Glomerular endothelial cell (primary cell): ENCODE results near the gene DNASE1L2. TPM values are rescaled to one million over a fixed set of nuclear protein-coding genes. Genes with fewer than 3 reads are reported as not detected.

ENCODE experiments used
- DNase-seq: peaks from one replicate; pipeline ENCODE4 v3.0.0-alpha.2; 2011; ENCODE audit warnings: low read depth, low spot score; ENCODE audit errors: extremely low read depth
- total RNA-seq: library from RNA; depleted of rRNA; stranded (reverse); fragments of >200 nt; gene quantifications from 2 replicates; pipeline ENCODE4 v1.2.3, GENCODE V29; 2015

The DNASE1L2 gene
- total RNA-seq, 1 donor from 2014 or later, result 0.82 TPM

- DNase-seq, result peak; percentile 84
Measured at GRCh38 chr16:2223221-2223941, 12.9 kb upstream of the DNASE1L2 start, which contains the start of gene E4F1. TSS of gene E4F1 (plus strand) at chr16:2223591. CDS start at chr16:2223614, 23 bp downstream.

DNA sequence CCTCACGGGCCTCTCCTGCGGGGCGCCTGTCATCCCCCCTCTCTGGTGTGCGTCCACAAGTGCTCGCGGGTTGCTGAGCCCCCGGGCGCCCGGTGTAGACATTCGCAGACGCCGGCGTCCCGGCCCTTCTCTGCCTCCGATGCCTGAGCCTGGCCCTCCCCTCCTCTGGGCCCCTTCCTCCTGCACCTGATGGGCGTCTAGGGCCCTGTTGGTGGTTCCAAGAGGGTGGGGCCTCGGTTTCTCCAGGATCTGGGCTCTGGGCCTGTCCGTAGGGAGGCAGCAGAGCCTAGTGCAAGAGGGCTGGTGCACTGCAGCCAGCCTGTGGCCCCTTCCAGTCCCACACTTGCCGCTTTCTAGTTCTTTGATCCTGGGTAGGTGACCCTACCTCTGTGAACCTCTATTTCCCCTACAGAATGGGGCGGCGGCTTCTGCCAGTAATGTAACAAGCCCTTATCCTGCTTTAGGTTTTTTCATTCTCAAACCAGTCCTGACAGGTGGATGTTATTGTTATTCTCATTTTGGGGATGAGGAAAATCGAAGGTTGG is 12.2 kb upstream of the DNASE1L2 start:
- no peak for DNase-seq

DNA sequence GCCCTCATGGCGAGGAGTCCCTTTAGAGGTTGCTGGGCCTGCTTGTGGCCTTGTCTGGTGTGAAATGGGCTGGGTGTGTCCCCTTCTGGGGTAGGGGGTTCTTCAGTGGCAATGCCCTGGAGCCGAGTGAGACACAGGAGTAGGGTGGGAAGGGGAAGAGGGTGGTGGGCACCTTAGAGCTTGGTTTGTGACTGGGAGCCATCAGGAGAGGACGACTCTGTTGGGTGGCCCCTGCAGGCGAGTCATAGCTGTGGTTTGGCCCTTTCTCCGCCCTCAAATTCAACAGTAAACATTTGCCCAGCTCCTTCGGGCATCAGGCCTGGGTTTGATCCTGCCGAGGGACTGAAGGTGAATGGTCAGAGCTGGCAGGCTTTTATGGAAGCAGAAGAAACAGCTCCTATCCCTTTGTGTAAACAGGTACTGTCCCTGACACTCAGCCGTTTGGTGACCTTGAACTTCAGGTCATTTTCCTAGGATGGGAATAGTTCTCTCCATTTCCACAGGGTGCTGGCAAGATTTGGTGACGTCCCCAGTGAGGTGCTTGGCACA is 9.9 kb upstream of the DNASE1L2 start:
- DNase-seq, result no peak

- no peak for DNase-seq
Measured at GRCh38 chr16:2226918-2227317, 9.3 kb upstream of the DNASE1L2 start.

- DNase-seq, result no peak
Measured at GRCh38 chr16:2228161-2228824, 8.0 kb upstream of the DNASE1L2 start.

- DNase-seq, result no peak
Measured at GRCh38 chr16:2229091-2229490, 7.2 kb upstream of the DNASE1L2 start.

DNA sequence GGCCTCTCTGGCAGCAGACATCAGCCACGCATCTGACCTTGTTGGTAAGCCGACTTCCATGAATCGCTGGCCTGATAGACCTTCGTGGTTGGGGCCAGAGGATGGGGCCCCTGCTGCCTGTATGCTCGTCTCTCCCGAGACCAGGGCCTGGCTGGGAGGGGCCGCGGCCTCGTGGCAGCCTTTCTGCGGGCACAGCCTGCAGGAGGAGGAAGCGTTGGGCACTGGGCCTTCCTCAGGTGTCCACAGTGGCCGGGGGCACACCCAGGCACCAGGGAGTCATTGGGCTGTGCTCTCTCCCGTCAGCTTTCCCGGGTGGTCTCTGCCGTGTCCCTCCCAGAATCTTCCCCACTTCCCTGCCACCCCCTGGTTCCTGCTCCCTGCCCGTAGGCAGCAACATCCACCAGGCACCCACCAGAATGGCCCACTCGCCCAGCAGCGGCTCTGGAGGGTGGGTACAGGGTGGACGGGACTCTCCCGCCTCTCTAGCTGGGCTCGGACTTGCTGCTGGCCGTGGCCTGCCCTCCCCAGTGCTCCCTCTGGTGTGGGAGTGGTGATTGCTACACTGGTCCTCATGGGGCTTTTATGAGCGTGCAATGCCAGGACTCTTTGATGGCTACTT is 6.5 kb upstream of the DNASE1L2 start:
- no peak for DNase-seq

- DNase-seq, result no peak
Measured at GRCh38 chr16:2230376-2230775, 5.9 kb upstream of the DNASE1L2 start.

DNA sequence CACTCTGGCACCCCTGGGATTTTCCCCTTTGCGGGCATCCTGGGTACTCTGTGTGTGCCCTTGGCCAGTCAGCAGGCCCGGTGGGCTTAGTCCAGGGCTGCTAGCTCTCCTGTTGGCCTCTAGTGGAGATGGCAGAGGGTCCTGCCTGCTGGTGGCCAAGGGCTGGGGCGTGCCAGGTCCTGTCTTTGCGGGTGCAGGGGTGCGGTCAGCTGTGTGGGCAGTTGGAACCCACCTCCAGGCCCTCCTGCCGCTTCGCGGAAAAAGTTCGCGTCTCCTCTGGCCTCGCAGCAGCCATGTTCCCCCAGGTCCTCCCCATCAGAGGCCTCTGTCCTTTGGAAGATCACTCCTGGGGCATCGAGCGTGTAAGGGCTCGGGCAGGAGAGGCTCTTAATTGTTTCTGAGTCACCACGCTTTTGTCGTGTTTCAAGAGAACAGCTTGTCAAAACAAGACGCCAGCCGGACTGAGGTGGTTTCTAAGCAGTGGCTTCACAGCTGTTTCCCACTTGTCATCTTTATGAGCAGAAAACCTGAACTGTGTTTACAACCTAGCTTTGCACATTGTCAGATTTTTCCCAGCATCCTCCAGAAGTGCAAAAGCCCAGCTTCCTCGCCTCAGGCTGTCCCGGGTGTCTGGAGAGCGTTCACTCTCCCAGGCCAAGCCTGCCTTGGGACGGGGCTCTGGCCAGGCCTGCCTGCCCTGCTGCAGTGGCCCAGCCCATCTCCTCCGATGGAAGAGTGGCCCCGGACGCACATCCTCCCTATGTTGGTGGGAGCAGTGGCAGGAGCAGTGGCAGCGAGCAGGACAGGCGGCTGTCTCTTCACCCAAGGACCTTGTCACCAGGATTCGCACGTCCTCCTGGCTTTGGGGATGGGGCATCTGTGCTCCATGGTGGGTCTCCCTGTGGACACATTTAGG is 5.0 kb upstream of the DNASE1L2 start:
- DNase-seq, result no peak

DNA sequence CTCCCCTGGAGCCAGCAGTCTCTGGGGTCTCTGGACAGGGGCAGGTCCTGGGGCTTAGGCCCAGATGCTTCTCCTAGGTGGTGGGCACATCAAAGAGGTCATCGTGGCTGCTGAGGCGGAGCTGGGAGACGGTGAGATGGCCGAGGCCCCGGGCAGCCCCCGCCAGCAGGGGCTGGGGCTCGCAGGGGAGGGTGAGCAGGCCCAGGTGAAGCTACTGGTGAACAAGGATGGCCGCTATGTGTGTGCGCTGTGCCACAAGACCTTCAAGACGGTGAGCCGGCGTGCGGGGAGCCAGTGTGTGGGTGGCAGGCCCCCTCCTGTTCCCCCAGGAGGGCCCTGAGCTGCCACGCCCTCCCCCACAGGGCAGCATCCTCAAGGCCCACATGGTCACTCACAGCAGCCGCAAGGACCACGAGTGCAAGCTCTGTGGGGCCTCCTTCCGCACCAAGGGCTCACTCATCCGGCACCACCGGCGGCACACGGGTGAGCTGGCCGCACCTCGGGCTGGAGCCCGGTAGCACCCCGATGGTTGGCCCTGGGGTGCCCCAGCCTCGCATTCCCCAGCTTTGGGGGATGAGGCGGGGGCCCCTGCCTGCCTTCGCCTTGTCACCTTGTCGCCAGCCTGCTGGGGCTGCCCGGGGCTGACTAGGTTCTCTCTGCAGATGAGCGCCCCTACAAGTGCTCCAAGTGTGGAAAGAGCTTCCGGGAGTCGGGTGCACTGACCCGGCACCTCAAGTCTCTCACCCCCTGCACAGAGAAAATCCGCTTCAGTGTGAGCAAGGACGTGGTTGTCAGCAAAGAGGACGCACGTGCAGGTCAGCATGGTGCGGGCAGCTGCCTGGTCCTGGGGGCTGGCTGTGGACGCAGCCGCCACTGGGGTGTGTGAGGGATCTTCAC is 3.9 kb upstream of the DNASE1L2 start:
- DNase-seq, result no peak

DNA sequence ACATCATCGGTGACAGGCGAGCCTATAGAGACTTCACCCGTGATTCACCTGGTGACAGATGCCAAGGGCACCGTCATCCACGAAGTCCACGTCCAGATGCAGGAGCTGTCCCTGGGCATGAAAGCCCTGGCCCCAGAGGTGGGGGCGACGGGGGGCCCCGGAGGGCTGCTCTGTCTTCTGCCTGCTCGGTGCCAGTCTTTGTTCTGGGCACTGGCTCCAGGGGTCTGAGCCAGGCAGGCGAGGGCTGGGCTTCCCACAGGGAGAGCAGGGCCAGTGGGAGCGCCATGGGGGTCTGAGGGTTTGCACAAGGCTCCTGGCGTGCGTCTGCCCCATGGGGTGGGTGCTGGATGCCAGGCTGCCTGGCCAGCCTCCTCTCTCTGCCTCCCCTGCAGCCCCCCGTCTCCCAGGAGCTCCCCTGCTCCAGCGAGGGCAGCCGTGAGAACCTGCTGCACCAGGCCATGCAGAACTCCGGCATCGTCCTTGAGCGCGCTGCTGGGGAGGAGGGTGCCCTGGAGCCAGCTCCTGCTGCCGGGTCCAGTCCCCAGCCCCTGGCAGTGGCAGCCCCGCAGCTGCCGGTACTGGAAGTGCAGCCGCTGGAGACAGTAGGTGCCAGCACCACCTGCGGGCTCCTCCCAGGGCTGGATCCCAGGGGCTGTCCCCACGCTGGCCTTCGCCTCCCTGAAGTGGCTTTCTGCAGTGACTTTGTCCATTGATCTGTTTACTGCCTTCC is 3.0 kb upstream of the DNASE1L2 start:
- DNase-seq, result no peak

DNA sequence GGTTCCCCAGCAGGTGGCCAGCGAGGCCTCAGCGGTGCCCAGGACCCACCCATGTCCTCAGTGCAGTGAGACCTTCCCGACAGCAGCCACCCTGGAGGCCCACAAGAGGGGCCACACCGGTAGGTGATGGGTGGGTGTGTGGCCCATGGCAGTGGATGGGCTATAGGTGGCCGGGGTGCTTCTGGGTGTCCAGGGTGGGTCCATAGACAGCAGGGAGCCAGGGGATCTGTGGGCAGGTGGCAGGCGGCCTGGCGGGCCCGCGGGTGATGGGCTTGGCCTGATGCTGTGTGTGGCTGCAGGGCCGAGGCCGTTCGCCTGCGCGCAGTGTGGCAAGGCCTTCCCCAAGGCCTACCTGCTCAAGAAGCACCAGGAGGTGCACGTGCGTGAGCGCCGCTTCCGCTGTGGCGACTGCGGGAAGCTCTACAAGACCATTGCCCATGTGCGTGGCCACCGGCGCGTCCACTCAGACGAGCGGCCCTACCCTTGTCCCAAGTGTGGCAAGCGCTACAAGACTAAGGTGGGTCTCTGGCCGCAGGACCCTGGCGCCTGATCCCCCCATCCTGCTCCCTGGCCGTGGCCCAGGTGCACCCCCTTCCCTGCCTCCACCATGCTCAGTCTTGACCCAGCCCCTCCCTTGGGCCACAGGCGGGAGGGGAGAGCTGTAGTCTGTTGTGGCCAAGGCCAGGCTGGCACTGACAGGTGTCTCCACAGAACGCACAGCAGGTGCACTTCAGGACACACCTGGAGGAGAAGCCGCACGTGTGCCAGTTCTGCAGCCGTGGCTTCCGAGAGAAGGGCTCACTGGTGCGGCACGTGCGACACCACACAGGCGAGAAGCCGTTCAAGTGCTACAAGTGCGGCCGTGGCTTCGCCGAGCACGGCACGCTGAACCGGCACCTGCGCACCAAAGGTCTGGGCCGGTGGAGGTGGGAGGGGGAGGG is 2.1 kb upstream of the DNASE1L2 start:
- no peak for DNase-seq

GRCh38 chr16:2234813-2235170 is 1.5 kb upstream of the DNASE1L2 start:
- DNase-seq, result no peak

- no peak for DNase-seq
Measured at GRCh38 chr16:2235234-2235651, 1.0 kb upstream of the DNASE1L2 start.

GRCh38 chr16:2235695-2236336 is 428 bp upstream of the DNASE1L2 start:
- DNase-seq, result no peak

DNA sequence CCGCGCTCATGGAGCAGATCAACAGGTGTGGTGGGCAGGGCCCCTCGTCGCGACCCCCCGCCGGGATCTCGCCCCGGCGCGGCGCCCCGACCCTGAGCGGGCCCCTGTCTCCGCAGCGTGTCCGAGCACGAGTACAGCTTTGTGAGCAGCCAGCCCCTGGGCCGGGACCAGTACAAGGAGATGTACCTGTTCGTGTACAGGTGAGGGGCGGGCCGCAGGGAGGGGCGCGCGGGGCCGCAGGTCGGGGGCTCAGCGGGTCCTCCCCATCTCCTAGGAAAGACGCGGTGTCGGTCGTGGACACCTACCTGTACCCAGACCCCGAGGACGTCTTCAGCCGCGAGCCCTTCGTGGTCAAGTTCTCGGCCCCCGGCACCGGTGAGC is 848 bp downstream of the DNASE1L2 start:
- DNase-seq, result no peak

GRCh38 chr16:2237493-2238149 is 1.4 kb downstream of the DNASE1L2 start:
- DNase-seq, result no peak
